ENCODE data around the gene CXCL12.

CXCL12 gene

GRCh38 chr10:44364566-44364965, 20.3 kb downstream of the CXCL12 start:
- no peak for DNase-seq (ENCODE audit: low spot score)

GRCh38 chr10:44363716-44364115, 21.2 kb downstream of the CXCL12 start:
- DNase-seq (ENCODE audit: low spot score) = no peak

GRCh38 chr10:44362866-44363711, 21.8 kb downstream of the CXCL12 start:
- no peak for DNase-seq (ENCODE audit: low spot score)

- DNase-seq (ENCODE audit: low spot score) = no peak
These were observed 23.8 kb downstream of the CXCL12 start for GRCh38 chr10:44361109-44361508.

GRCh38 chr10:44358080-44358771, 26.7 kb downstream of the CXCL12 start:
- no peak for DNase-seq (ENCODE audit: low spot score)

- DNase-seq (ENCODE audit: low spot score) = no peak
These were observed 27.8 kb downstream of the CXCL12 start for GRCh38 chr10:44357023-44357540.

GRCh38 chr10:44356139-44357022, 28.5 kb downstream of the CXCL12 start:
- DNase-seq (ENCODE audit: low spot score) = no peak

GRCh38 chr10:44355630-44356029, 29.3 kb downstream of the CXCL12 start:
- DNase-seq (ENCODE audit: low spot score) = no peak

- no peak for DNase-seq (ENCODE audit: low spot score)
These were observed 30.1 kb downstream of the CXCL12 start for GRCh38 chr10:44354771-44355170.

- no peak for DNase-seq (ENCODE audit: low spot score)
These were observed 31.2 kb downstream of the CXCL12 start for GRCh38 chr10:44353721-44354120.

GRCh38 chr10:44353128-44353390, 31.8 kb downstream of the CXCL12 start:
- no peak for DNase-seq (ENCODE audit: low spot score)

- peak; percentile 70 for DNase-seq (ENCODE audit: low spot score)
These were observed 32.4 kb downstream of the CXCL12 start for GRCh38 chr10:44352316-44353127.

- peak; percentile 22 for DNase-seq (ENCODE audit: low spot score)
These were observed 36.4 kb downstream of the CXCL12 start for GRCh38 chr10:44348496-44348895.

GRCh38 chr10:44347609-44348400, 37.1 kb downstream of the CXCL12 start:
- DNase-seq (ENCODE audit: low spot score) = peak; percentile 38

- peak; percentile 12 for DNase-seq (ENCODE audit: low spot score)
These were observed 40.2 kb downstream of the CXCL12 start for GRCh38 chr10:44344727-44345126.

- no peak for DNase-seq (ENCODE audit: low spot score)
These were observed 41.1 kb downstream of the CXCL12 start for GRCh38 chr10:44343843-44344242.

- DNase-seq (ENCODE audit: low spot score) = no peak
These were observed 43.0 kb downstream of the CXCL12 start for GRCh38 chr10:44341886-44342285.

GRCh38 chr10:44340557-44340956, 44.3 kb downstream of the CXCL12 start:
- DNase-seq (ENCODE audit: low spot score) = no peak

- no peak for DNase-seq (ENCODE audit: low spot score)
These were observed 45.7 kb downstream of the CXCL12 start for GRCh38 chr10:44339218-44339617.

- DNase-seq (ENCODE audit: low spot score) = no peak
These were observed 47.8 kb downstream of the CXCL12 start for GRCh38 chr10:44337081-44337480.

Measured in left forelimb (tissue), 1 donor.